ENCODE measurements around the gene CNNM2.
"Not testable (repeated sequence)": the region's sequence is repeated elsewhere in the genome, so short reads cannot be mapped to it uniquely, and the experiment has no call there.

Gene CNNM2

GRCh38 chr10:102975483-102976379 lies 57.6 kb downstream of the CNNM2 start:
- Histone ChIP-seq H3K36me3 (ENCODE audit: control insufficient read depth in 2 of 2, insufficient read depth in 1 of 2, low read length in 2 of 2) (no peaks in the 10 kb centered on the region), H3K27ac (ENCODE audit: extremely low read depth, low read depth, low read length) (no peak overlapping the region), H3K4me3 (ENCODE audit: low read depth, low read length) (no peak overlapping the region), H3K4me1 (ENCODE audit: control insufficient read depth, insufficient read depth, low read length) (peaks cover 11% of the 10 kb centered on the region), H3K9me3 (ENCODE audit: control insufficient read depth, insufficient read depth, low read depth, low read length) (no peaks in the 10 kb centered on the region)
- CTCF ChIA-PET = no interaction called here
- TF ChIP-seq PRDM6 (tag by site-specific recombination; IDR thresholded peaks at IDR 0.05) (0 out of 2 replicates have a peak, but pooled peaks have one; percentile 23), OSR2 (tag by site-specific recombination; IDR thresholded peaks at IDR 0.05) (peak; percentile 24; the same call in 1 of the 2 replicates), PRDM1 (tag by site-specific recombination; IDR thresholded peaks at IDR 0.05) (peak; percentile 48), ZNF692 (tag by site-specific recombination; IDR thresholded peaks at IDR 0.05) (no peak)
- POLR2A ChIA-PET = interaction anchor here (0.6 kb wide), 1 partner anchor 10 kb away, joined by 4 read pairs; no protein-coding TSS in a partner anchor

- peak; percentile 86 for TF ChIP-seq ZNF362 (tag by site-specific recombination; IDR thresholded peaks at IDR 0.05)
- CTCF ChIA-PET; H3K4me1 ChIP-seq (ENCODE audit: control insufficient read depth, insufficient read depth, low read length); H3K27ac ChIP-seq (ENCODE audit: extremely low read depth, low read depth, low read length); H3K4me3 ChIP-seq (ENCODE audit: low read depth, low read length); H3K9me3 ChIP-seq (ENCODE audit: control insufficient read depth, insufficient read depth, low read depth, low read length); H3K36me3 ChIP-seq (ENCODE audit: control insufficient read depth in 2 of 2, insufficient read depth in 1 of 2, low read length in 2 of 2): not testable (repeated sequence)
- POLR2A ChIA-PET = interaction anchor here (0.6 kb wide), 1 partner anchor 10 kb away, joined by 4 read pairs; no protein-coding TSS in a partner anchor
Observed at GRCh38 chr10:102976380-102976726, 58.3 kb downstream of the CNNM2 start.

GRCh38 chr10:102982296-102982695 lies 64.2 kb downstream of the CNNM2 start:
- ChIA-PET CTCF (interaction anchor here (0.6 kb wide), 1 partner anchor 150 kb away, joined by 5 read pairs; no protein-coding TSS in a partner anchor), POLR2A (interaction anchor here (1.5 kb wide), 1 partner anchor 11 kb away, joined by 4 read pairs; no protein-coding TSS in a partner anchor)
- Histone ChIP-seq H3K4me1 (ENCODE audit: control insufficient read depth, insufficient read depth, low read length) (no peaks in the 10 kb centered on the region; the same call in 1 of the 2 replicates), H3K4me3 (ENCODE audit: low read depth, low read length) (no peak overlapping the region), H3K36me3 (ENCODE audit: control insufficient read depth in 2 of 2, insufficient read depth in 1 of 2, low read length in 2 of 2) (no peaks in the 10 kb centered on the region), H3K27ac (ENCODE audit: extremely low read depth, low read depth, low read length) (no peak overlapping the region), H3K9me3 (ENCODE audit: control insufficient read depth, insufficient read depth, low read depth, low read length) (no peaks in the 10 kb centered on the region)
- TF ChIP-seq ZNF221 (tag by site-specific recombination; IDR thresholded peaks at IDR 0.05; ENCODE audit: borderline replicate concordance) = no peak
- TF ChIP-seq PRDM6 (tag by site-specific recombination; IDR thresholded peaks at IDR 0.05) = peak; percentile 24; the same call in 1 of the 2 replicates
- no peak for TF ChIP-seq ZNF404 (tag by site-specific recombination; IDR thresholded peaks at IDR 0.05)

- CTCF ChIA-PET = interaction anchor here (0.8 kb wide), 1 partner anchor 66 kb away, joined by 3 read pairs; the partner anchor contains the start of gene CNNM2
- POLR2A ChIA-PET = no interaction called here
- TF ChIP-seq KLF16 (tag by site-specific recombination; IDR thresholded peaks at IDR 0.05) (no peak), OVOL3 (tag by site-specific recombination; IDR thresholded peaks at IDR 0.05) (0 out of 2 replicates have a peak, but pooled peaks have one; percentile 20), PRDM6 (tag by site-specific recombination; IDR thresholded peaks at IDR 0.05) (peak; percentile 86), ZNF777 (tag by site-specific recombination; IDR thresholded peaks at IDR 0.05; ENCODE audit: borderline replicate concordance) (no peak), ZBTB7A (tag by site-specific recombination; IDR thresholded peaks at IDR 0.05; ENCODE audit: low read depth) (no peak), HOXD13 (CRISPR knock-in tag; IDR thresholded peaks at IDR 0.05; ENCODE audit: borderline replicate concordance) (no peak), ZNF843 (tag by site-specific recombination; IDR thresholded peaks at IDR 0.05) (0 out of 2 replicates have a peak, but pooled peaks have one; percentile 35), ZBTB1 (tag by site-specific recombination; IDR thresholded peaks at IDR 0.05) (no peak), WT1 (tag by site-specific recombination; IDR thresholded peaks at IDR 0.05) (peak; percentile 93)
Observed at GRCh38 chr10:102984086-102984485, 66.0 kb downstream of the CNNM2 start.

More at GRCh38 chr10:102984086-102984485, 66.0 kb downstream of the CNNM2 start:
- H3K4me1 ChIP-seq (ENCODE audit: control insufficient read depth, insufficient read depth, low read length) = peaks cover 3% of the 10 kb centered on the region; the same call in 1 of the 2 replicates
- H3K36me3 ChIP-seq (ENCODE audit: control insufficient read depth in 2 of 2, insufficient read depth in 1 of 2, low read length in 2 of 2) = no peaks in the 10 kb centered on the region
- no peak overlapping the region for H3K27ac ChIP-seq (ENCODE audit: extremely low read depth, low read depth, low read length)
- no peak overlapping the region for H3K4me3 ChIP-seq (ENCODE audit: low read depth, low read length)
- H3K9me3 ChIP-seq (ENCODE audit: control insufficient read depth, insufficient read depth, low read depth, low read length) = no peaks in the 10 kb centered on the region

All from HEK293 (cell line).